Cardiac fibroblast (primary cell): ENCODE results near the gene OR1Q1.
"Not testable (repeated sequence)": the region's sequence is repeated elsewhere in the genome, so short reads cannot be mapped to it uniquely, and the experiment has no call there.

Experiments used
- DNase-seq, 2 donors: peaks; one replicate each; pipeline versions ENCODE4 v3.0.0 to v3.0.0-alpha.2; 2010; ENCODE audit warnings: low read depth in 2 of 2
- H3K4me3 ChIP-seq, 2 donors: replicated peaks in 1 of 2; 1 replicate in 1 of 2; 2 replicates in 1 of 2; pipeline ENCODE4 v1.5.1; 2011; ENCODE audit warnings: low read depth in 2 of 2, low read length in 2 of 2, mild to moderate bottlenecking in 2 of 2, moderate library complexity in 1 of 2
- CTCF ChIP-seq: IDR thresholded peaks from one replicate; pipeline ENCODE4 v1.5.1; 2011; ENCODE audit warnings: low read depth, mild to moderate bottlenecking, low read length, inconsistent platforms

Gene OR1Q1

GRCh38 chr9:122614362-122614761 lies at the start of gene OR1Q1:
OR1Q1 (plus strand) TSS chr9:122614738; CDS start chr9:122614738, 0 bp downstream.
- TF ChIP-seq CTCF = no peak
- DNase-seq = no peak
- H3K4me3 ChIP-seq = no peak within 1 kb of the TSS

- H3K4me3 ChIP-seq = no peak overlapping the region
- TF ChIP-seq CTCF = no peak
- no peak for DNase-seq
Measured at GRCh38 chr9:122567901-122568300, 46.6 kb upstream of the OR1Q1 start.

- H3K4me3 ChIP-seq = no peak overlapping the region
- no peak for TF ChIP-seq CTCF
- DNase-seq = peak in 1 of 2 donors; percentile 2
Measured at GRCh38 chr9:122572456-122572855, 42.1 kb upstream of the OR1Q1 start.

- DNase-seq = no peak
- no peak for TF ChIP-seq CTCF
- H3K4me3 ChIP-seq = no peak overlapping the region
Measured at GRCh38 chr9:122579874-122580273, 34.7 kb upstream of the OR1Q1 start.

GRCh38 chr9:122580360-122580759 lies 34.2 kb upstream of the OR1Q1 start:
- no peak for TF ChIP-seq CTCF
- peak; percentile 65 to 68 for DNase-seq
- H3K4me3 ChIP-seq = no peak overlapping the region

- not testable (repeated sequence) for DNase-seq, H3K4me3 ChIP-seq
Measured at GRCh38 chr9:122583284-122583683, 31.3 kb upstream of the OR1Q1 start, which contains the start of gene OR1L8. OR1L8 (minus strand) TSS chr9:122583384; CDS start chr9:122568477, 14,907 bp downstream.

- no peak for DNase-seq
- TF ChIP-seq CTCF = no peak
- H3K4me3 ChIP-seq = no peak overlapping the region
Measured at GRCh38 chr9:122605691-122606090, 8.8 kb upstream of the OR1Q1 start.
